H1 (cell line): Measurements from ENCODE around the gene MGAT5B. TPM values are rescaled to one million over a fixed set of nuclear protein-coding genes. Genes with fewer than 3 reads are reported as not detected.

Experiments used
- CTCF ChIA-PET: fragments of 300-600 bp; sonication (Branson Sonifier 250); formaldehyde crosslinking; loops from one replicate; lab custom pipeline; 2021; ENCODE audit not compliant: partially characterized antibody; lab: Charles Lee
- POLR2A ChIA-PET: fragments of 300-600 bp; sonication (Branson Sonifier 250); formaldehyde crosslinking; loops from one replicate; lab custom pipeline; 2021; ENCODE audit warnings: inconsistent platforms; ENCODE audit not compliant: partially characterized antibody; lab: Charles Lee
- DNase-seq, 2 experiments: peaks; one replicate each; pipeline versions ENCODE4 v3.0.0 to v3.0.0-alpha.2; 2010 to 2022; ENCODE audit warnings: low spot score in 2 of 2, low read depth in 1 of 2, mixed read lengths in 1 of 2
- FAIRE-seq: peaks from 2 replicates; lab custom pipeline; 2011; peaks lifted over from hg19 to GRCh38; lab: Jason Lieb, UNC
- H2AFZ ChIP-seq: 2 replicates; pipeline ENCODE4 v1.8.1; 2012; ENCODE audit warnings: low read length, inconsistent platforms
- H2AK5ac ChIP-seq: 2 replicates; pipeline ENCODE4 v1.6.1; 2013; ENCODE audit warnings: low read depth, low read length
- H2BK120ac ChIP-seq: replicated peaks from 2 replicates; pipeline ENCODE3; 2013; ENCODE audit warnings: low read depth, low read length, inconsistent platforms
- H2BK12ac ChIP-seq: 2 replicates; pipeline ENCODE4 v1.6.1; 2013; ENCODE audit warnings: low read depth, low read length
- H2BK15ac ChIP-seq: 2 replicates; pipeline ENCODE4 v1.6.1; 2013; ENCODE audit warnings: low read length
- H2BK20ac ChIP-seq: 2 replicates; pipeline ENCODE4 v1.6.1; 2013; ENCODE audit warnings: low read length
- H2BK5ac ChIP-seq: 2 replicates; pipeline ENCODE4 v1.6.1; 2013; ENCODE audit warnings: low read depth, low read length
- H3K14ac ChIP-seq: 2 replicates; pipeline ENCODE4 v1.6.1; 2013; ENCODE audit warnings: inconsistent platforms; ENCODE audit not compliant: insufficient read length
- H3K18ac ChIP-seq: 2 replicates; pipeline ENCODE4 v1.6.1; 2013; ENCODE audit warnings: low read length; ENCODE audit errors: extremely low read depth
- H3K23ac ChIP-seq: 2 replicates; pipeline ENCODE4 v1.6.1; 2013; ENCODE audit warnings: inconsistent platforms; ENCODE audit not compliant: insufficient read length
- H3K23me2 ChIP-seq: 2 replicates; pipeline ENCODE4 v1.6.1; 2013; ENCODE audit warnings: low read depth, low read length
- H3K27ac ChIP-seq: 2 replicates; pipeline ENCODE4 v1.6.1; 2011; ENCODE audit warnings: low read depth, low read length, inconsistent platforms
- H3K27me3 ChIP-seq, 4 experiments: replicated peaks in 1 of 4; 1 replicate in 1 of 4; 2 replicates in 3 of 4; pipeline versions ENCODE4 v1.6.1 to v1.8.1; 2011 to 2013; ENCODE audit warnings: low read length in 3 of 4, mild to moderate bottlenecking in 3 of 4, inconsistent platforms in 2 of 4, mixed read lengths in 2 of 4, moderate library complexity in 1 of 4; ENCODE audit not compliant: control insufficient read depth in 3 of 4, insufficient read depth in 3 of 4; ENCODE audit errors: extremely low read depth in 1 of 4
- H3K36me3 ChIP-seq, 4 experiments: 2 replicates each; pipeline versions ENCODE4 v1.6.1 to v1.8.1; 2011 to 2013; ENCODE audit warnings: mild to moderate bottlenecking in 4 of 4, low read length in 3 of 4, moderate library complexity in 2 of 4, control low read depth in 1 of 4, inconsistent platforms in 1 of 4; ENCODE audit not compliant: insufficient read depth in 4 of 4, control insufficient read depth in 2 of 4
- H3K4ac ChIP-seq: replicated peaks from 2 replicates; pipeline ENCODE3; 2013; ENCODE audit warnings: low read length, low read depth, mixed read lengths, inconsistent platforms; ENCODE audit not compliant: insufficient read length
- H3K4me1 ChIP-seq, 4 experiments: replicated peaks in 1 of 4; 1 replicate in 1 of 4; 2 replicates in 3 of 4; pipeline versions ENCODE4 v1.6.1 to v1.8.1; 2011 to 2013; ENCODE audit warnings: low read length in 3 of 4, inconsistent platforms in 2 of 4, mixed read lengths in 1 of 4; ENCODE audit not compliant: insufficient read depth in 4 of 4, control insufficient read depth in 3 of 4
- H3K4me2 ChIP-seq, 2 experiments: 2 replicates each; pipeline versions ENCODE4 v1.6.1 to v1.8.1; 2011 to 2013; ENCODE audit warnings: low read depth in 2 of 2, low read length in 2 of 2, control low read depth in 1 of 2, inconsistent platforms in 1 of 2, mild to moderate bottlenecking in 1 of 2; ENCODE audit not compliant: insufficient read depth in 1 of 2
- H3K4me3 ChIP-seq, 4 experiments: fragments of 200-600, 300-600 bp in 1 of 4; sonication (generic), shearing (Covaris generic), sonication (Bioruptor Twin) in 1 of 4; 2 replicates each; pipeline versions ENCODE4 v1.5.1 to v1.8.1; 2011 to 2016; ENCODE audit warnings: low read length in 4 of 4, low read depth in 3 of 4, control low read depth in 2 of 4, inconsistent platforms in 2 of 4, mild to moderate bottlenecking in 2 of 4, mixed read lengths in 1 of 4, moderate library complexity in 1 of 4; ENCODE audit not compliant: insufficient read depth in 2 of 4; ENCODE audit errors: extremely low read depth in 1 of 4
- H3K56ac ChIP-seq: replicated peaks from 2 replicates; pipeline ENCODE3; 2013; ENCODE audit warnings: low read depth, mild to moderate bottlenecking, mixed read lengths, low read length, inconsistent platforms; ENCODE audit not compliant: insufficient read length
- H3K79me1 ChIP-seq: 2 replicates; pipeline ENCODE4 v1.6.1; 2013; ENCODE audit warnings: low read depth, low read length, control low read depth
- H3K79me2 ChIP-seq, 2 experiments: 2 replicates each; pipeline versions ENCODE4 v1.6.1 to v1.8.1; 2012 to 2013; ENCODE audit warnings: low read length in 2 of 2, mild to moderate bottlenecking in 2 of 2, inconsistent platforms in 1 of 2; ENCODE audit not compliant: insufficient read depth in 2 of 2, control insufficient read depth in 1 of 2
- H3K9ac ChIP-seq, 4 experiments: replicated peaks in 1 of 4; 1 replicate in 1 of 4; 2 replicates in 3 of 4; pipeline versions ENCODE4 v1.6.1 to v1.8.1; 2011 to 2013; ENCODE audit warnings: low read depth in 3 of 4, low read length in 3 of 4, control low read depth in 2 of 4, mild to moderate bottlenecking in 2 of 4, moderate library complexity in 2 of 4, inconsistent platforms in 1 of 4; ENCODE audit errors: extremely low read depth in 1 of 4
- H3K9me3 ChIP-seq, 2 experiments: 2 replicates each; pipeline versions ENCODE4 v1.6.1 to v1.8.1; 2012 to 2013; ENCODE audit warnings: mild to moderate bottlenecking in 2 of 2, moderate library complexity in 2 of 2, control low read depth in 1 of 2, inconsistent platforms in 1 of 2, low read depth in 1 of 2, low read length in 1 of 2, mixed read lengths in 1 of 2; ENCODE audit not compliant: insufficient read depth in 2 of 2
- H4K20me1 ChIP-seq, 2 experiments: replicated peaks in 1 of 2; 2 replicates each; pipeline versions ENCODE3 to v1.8.1; 2011 to 2013; ENCODE audit warnings: inconsistent platforms in 2 of 2, low read length in 2 of 2, mild to moderate bottlenecking in 1 of 2; ENCODE audit not compliant: insufficient read depth in 2 of 2, control insufficient read depth in 1 of 2
- H4K5ac ChIP-seq: 2 replicates; pipeline ENCODE4 v1.6.1; 2013; ENCODE audit warnings: low read length, low read depth, mixed read lengths, inconsistent platforms; ENCODE audit not compliant: insufficient read length
- H4K8ac ChIP-seq: 2 replicates; pipeline ENCODE4 v1.8.0; 2013; ENCODE audit warnings: mild to moderate bottlenecking, moderate library complexity, low read length, inconsistent platforms; ENCODE audit not compliant: insufficient read depth; ENCODE audit errors: extremely low read depth
- H4K91ac ChIP-seq: replicated peaks from 2 replicates; pipeline ENCODE3; 2013; ENCODE audit warnings: low read length, mixed read lengths, inconsistent platforms; ENCODE audit not compliant: insufficient read length
- CBX5 ChIP-seq: fragments of 300-800, 300-1000 bp; sonication (generic); IDR thresholded peaks from 2 replicates; pipeline ENCODE4 v1.7.1; 2016; ENCODE audit warnings: antibody characterized with exemption, low read length, low read depth
- CEBPB ChIP-seq: IDR thresholded peaks from 2 replicates; pipeline ENCODE4 v1.6.1; 2012; ENCODE audit warnings: low read depth, low read length
- HDAC2 ChIP-seq, 2 experiments: fragments of 300-600 bp in 1 of 2; sonication (generic) in 1 of 2; IDR thresholded peaks; 2 replicates each; pipeline ENCODE4 v1.6.1; 2011 to 2012; ENCODE audit warnings: low read depth in 2 of 2, low read length in 2 of 2, mild to moderate bottlenecking in 2 of 2, moderate library complexity in 2 of 2, borderline replicate concordance in 1 of 2, inconsistent platforms in 1 of 2
- POLR2A ChIP-seq, 2 experiments: IDR thresholded peaks; 1 replicate in 1 of 2; 2 replicates in 1 of 2; pipeline ENCODE4 v1.6.1; 2011; ENCODE audit warnings: low read depth in 2 of 2, low read length in 2 of 2, mild to moderate bottlenecking in 2 of 2; ENCODE audit errors: control extremely low read depth in 1 of 2
- RAD21 ChIP-seq, 2 experiments: IDR thresholded peaks in 1 of 2; conservative IDR thresholded peaks in 1 of 2; 2 replicates each; pipeline ENCODE4 v1.6.1; 2011; ENCODE audit warnings: low read depth in 2 of 2, low read length in 2 of 2, improper control_type of control experiment in 1 of 2, inconsistent platforms in 1 of 2, mild to moderate bottlenecking in 1 of 2, moderate library complexity in 1 of 2
- RXRA ChIP-seq: IDR thresholded peaks from 2 replicates; pipeline ENCODE4 v1.6.1; 2011; ENCODE audit warnings: low read depth, mild to moderate bottlenecking, low read length, moderate library complexity; ENCODE audit not compliant: insufficient read depth
- SIN3A ChIP-seq, 2 experiments: IDR thresholded peaks in 1 of 2; conservative IDR thresholded peaks in 1 of 2; 2 replicates each; pipeline ENCODE4 v1.6.1; 2011 to 2012; ENCODE audit warnings: low read length in 2 of 2, improper control_type of control experiment in 1 of 2, low read depth in 1 of 2, mild to moderate bottlenecking in 1 of 2
- SP1 ChIP-seq: IDR thresholded peaks from 2 replicates; pipeline ENCODE4 v1.6.1; 2011; ENCODE audit warnings: low read depth, low read length
- YY1 ChIP-seq: IDR thresholded peaks from 2 replicates; pipeline ENCODE4 v1.6.1; 2011; ENCODE audit warnings: low read depth, mild to moderate bottlenecking, low read length
- WGBS, 2 experiments: shearing (Covaris generic) in 1 of 2; methylation state at CpG; one replicate each; pipeline versions ENCODE4 v1.1.6 to v1.1.7; 2013 to 2015; ENCODE audit warnings: low lambda C conversion rate in 2 of 2, mixed read lengths in 2 of 2, inconsistent platforms in 1 of 2, low coverage in 1 of 2, missing lambda C conversion rate in 1 of 2; ENCODE audit not compliant: insufficient replicate concordance in 2 of 2, insufficient coverage in 1 of 2, insufficient read length in 1 of 2; ENCODE audit errors: extremely low coverage in 1 of 2, missing lambda C conversion rate in 1 of 2; 5-methylcytosine and 5-hydroxymethylcytosine counted together
- polyA plus RNA-seq, 7 experiments: library from polyadenylated mRNA; depleted of rRNA in 3 of 7; stranded (reverse) in 5 of 7; unstranded in 2 of 7; fragments of >200 nt in 5 of 7; fragments of 200-250 nt in 2 of 7; gene quantifications; 1 replicate in 5 of 7; 2 replicates in 1 of 7; 4 replicates in 1 of 7; pipeline versions ENCODE4 v1.2.1 to v1.2.3, GENCODE V29; 2011 to 2013; ENCODE audit warnings: missing spikeins in 2 of 7, mixed read lengths in 2 of 7
- total RNA-seq: library from RNA; stranded (reverse); fragmentation: NEBNext Ultra II Directional; extraction: Animal tissue kit (Norgen Biotek cat#: 25700); gene quantifications from 2 replicates; pipeline ENCODE4 v1.2.1, GENCODE V29; 2021
- TF ChIP-seq, protein P1 (sequence below): IDR thresholded peaks from 2 replicates; pipeline ENCODE4 v1.6.1; 2012; ENCODE audit warnings: inconsistent platforms

Gene MGAT5B
- total and polyA plus RNA-seq, 2 of the 8 experiments (the other 6 are each of a cell fraction or from before 2014, with no cell fraction given): 7.9 to 8.2 TPM

DNA sequence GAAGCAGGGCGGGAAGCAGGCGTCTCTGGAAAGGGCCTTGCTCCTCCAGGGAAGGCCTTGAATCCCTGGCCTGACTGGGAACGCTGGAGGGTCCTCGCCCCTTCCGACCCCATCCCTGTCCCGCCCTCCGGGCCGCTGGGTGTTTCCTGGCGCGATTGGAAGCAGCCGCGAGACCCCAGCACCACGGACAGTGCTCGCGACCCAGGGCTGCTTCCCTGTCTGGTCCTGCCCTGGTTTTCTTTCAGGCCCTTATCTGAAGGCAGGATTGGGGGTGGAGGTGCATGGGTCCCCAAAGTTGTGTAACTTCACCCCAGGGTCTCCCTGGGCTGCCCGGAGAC, 2.1 kb downstream of the MGAT5B start:
- Histone ChIP-seq H3K56ac (no peak overlapping the region), H3K23ac (no peak overlapping the region)
- TF ChIP-seq YY1: no peak
- TF ChIP-seq HDAC2 (IDR thresholded peaks at IDR 0.05; ENCODE audit: borderline replicate concordance in 1 of 2, low read depth in 2 of 2, low read length in 2 of 2): no peak
- TF ChIP-seq, protein P1, sequence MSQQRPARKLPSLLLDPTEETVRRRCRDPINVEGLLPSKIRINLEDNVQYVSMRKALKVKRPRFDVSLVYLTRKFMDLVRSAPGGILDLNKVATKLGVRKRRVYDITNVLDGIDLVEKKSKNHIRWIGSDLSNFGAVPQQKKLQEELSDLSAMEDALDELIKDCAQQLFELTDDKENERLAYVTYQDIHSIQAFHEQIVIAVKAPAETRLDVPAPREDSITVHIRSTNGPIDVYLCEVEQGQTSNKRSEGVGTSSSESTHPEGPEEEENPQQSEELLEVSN: 0 out of 2 replicates have a peak, but pooled peaks have one; percentile 25
- peak; percentile 79 for TF ChIP-seq SP1
- no peak for TF ChIP-seq CBX5
- peak; percentile 67 to 88; a peak in 1 of 4 replicates for TF ChIP-seq SIN3A (conservative IDR thresholded peaks at IDR 0.05 in 1 of 2, IDR thresholded peaks at IDR 0.05 in 1 of 2; ENCODE audit: low read depth in 1 of 2, low read length in 2 of 2)
- no peak for TF ChIP-seq RAD21 (IDR thresholded peaks at IDR 0.05 in 1 of 2, conservative IDR thresholded peaks at IDR 0.05 in 1 of 2; ENCODE audit: low read depth in 2 of 2, low read length in 2 of 2)
- TF ChIP-seq RXRA: no peak
- TF ChIP-seq CEBPB: no peak
- no peak for TF ChIP-seq POLR2A (IDR thresholded peaks at IDR 0.05; ENCODE audit: control extremely low read depth in 1 of 2, low read depth in 2 of 2, low read length in 2 of 2)
- TF ChIP-seq, all 59 proteins: peak for 3
- peaks cover 5 to 17% (median 11%) of the 10 kb centered on the region in 4 experiments; a peak in 6 of 7 replicates for H3K4me1 ChIP-seq
- ChIA-PET CTCF (interaction anchor here (0.7 to 4.7 kb wide), 10 partner anchors 11 to 459 kb away, joined by 3 to 70 read pairs (median 4); no protein-coding TSS in a partner anchor), POLR2A (interaction anchor here (1.4 to 1.9 kb wide), 2 partner anchors 9 to 99 kb away, joined by 5 to 6 read pairs; no protein-coding TSS in a partner anchor)
- H2BK120ac ChIP-seq: no peak overlapping the region
- H2BK5ac ChIP-seq: no peak overlapping the region
- H2AFZ ChIP-seq: no peak overlapping the region
- no peak overlapping the region for H3K18ac ChIP-seq
- no peak overlapping the region for H3K14ac ChIP-seq
- peak overlapping the region; percentile 73 to 99 for H3K4me2 ChIP-seq
- H3K4ac ChIP-seq: no peak overlapping the region
- H3K4me3 ChIP-seq: peak overlapping the region; percentile 35 to 80 (median 58); a peak in 5 of 8 replicates
- H3K27me3 ChIP-seq: peaks cover 4 to 26% (median 17%) of the 10 kb centered on the region in 4 experiments; a peak in 6 of 7 replicates
- H3K23me2 ChIP-seq: peaks cover 16% of the 10 kb centered on the region; the same call in 1 of the 2 replicates
- no peak overlapping the region for H2BK15ac ChIP-seq
- no peak overlapping the region for H2AK5ac ChIP-seq
- H4K8ac ChIP-seq: no peak overlapping the region
- H4K91ac ChIP-seq: no peak overlapping the region
- no peak overlapping the region for H4K5ac ChIP-seq
- DNase-seq (peak in 1 of 2 experiments; percentile 73), FAIRE-seq (no peak)
- no peak overlapping the region for H3K27ac ChIP-seq
- H2BK20ac ChIP-seq: no peak overlapping the region
- H3K36me3 ChIP-seq: no peaks in the 10 kb centered on the region
- H3K79me1 ChIP-seq: no peaks in the 10 kb centered on the region; the same call in 1 of the 2 replicates
- 22% methylated on average over 14 of the region's 16 CpGs; no CpG with 5 or more reads in 1 of the 2 experiments for WGBS, 2 experiments
- H3K9me3 ChIP-seq: no peaks in the 10 kb centered on the region; a peak in 1 of 4 replicates
- H3K9ac ChIP-seq: no peak overlapping the region
- H4K20me1 ChIP-seq: peaks cover 0 to 8% of the 10 kb centered on the region in 2 experiments
- H3K79me2 ChIP-seq: no peaks in the 10 kb centered on the region
- no peak overlapping the region for H2BK12ac ChIP-seq
